HEK293 (cell line): ENCODE results near the gene GPX4.

ENCODE experiments used
- EGR2 ChIP-seq: fragments of 450-650 bp; formaldehyde crosslinking; IDR thresholded peaks from 2 replicates; pipeline ENCODE4 v1.5.1; 2016; ENCODE audit warnings: low read depth, missing biosample characterization, missing genetic modification characterization
- GLI2 ChIP-seq: fragments of 450-650 bp; formaldehyde crosslinking; IDR thresholded peaks from 2 replicates; pipeline ENCODE4; 2017; ENCODE audit warnings: missing biosample characterization, missing genetic modification characterization, low read depth, borderline replicate concordance
- MEIS1 ChIP-seq: sonication (generic); formaldehyde crosslinking; IDR thresholded peaks from 2 replicates; pipeline ENCODE4 v1.8.1; 2022; ENCODE audit warnings: missing genetic modification reagents, mild to moderate bottlenecking, borderline replicate concordance
- TSHZ1 ChIP-seq: fragments of 450-650 bp; formaldehyde crosslinking; IDR thresholded peaks from 2 replicates; pipeline ENCODE4 v1.5.1; 2016; ENCODE audit warnings: missing biosample characterization, missing genetic modification characterization, borderline replicate concordance
- YY2 ChIP-seq: fragments of 450-650 bp; formaldehyde crosslinking; IDR thresholded peaks from 2 replicates; pipeline ENCODE4 v1.5.1; 2016; ENCODE audit warnings: missing biosample characterization, missing genetic modification characterization
- ZFHX2 ChIP-seq: fragments of 450-650 bp; formaldehyde crosslinking; conservative IDR thresholded peaks from 2 replicates; pipeline ENCODE4 v1.5.1; 2016; ENCODE audit warnings: missing biosample characterization, missing genetic modification characterization
- ZNF157 ChIP-seq: fragments of 450-650 bp; formaldehyde crosslinking; IDR thresholded peaks from 2 replicates; pipeline ENCODE4 v1.5.1; 2016; ENCODE audit warnings: missing biosample characterization, missing genetic modification characterization
- ZNF221 ChIP-seq: fragments of 450-650 bp; formaldehyde crosslinking; IDR thresholded peaks from 2 replicates; pipeline ENCODE4 v1.5.1; 2017; ENCODE audit warnings: missing biosample characterization, missing genetic modification characterization, borderline replicate concordance
- ZNF366 ChIP-seq: fragments of 450-650 bp; formaldehyde crosslinking; conservative IDR thresholded peaks from 2 replicates; pipeline ENCODE4 v1.5.1; 2016; ENCODE audit warnings: missing biosample characterization, missing genetic modification characterization
- ZNF501 ChIP-seq: fragments of 450-650 bp; formaldehyde crosslinking; IDR thresholded peaks from 2 replicates; pipeline ENCODE4 v1.5.1; 2016; ENCODE audit warnings: missing biosample characterization, missing genetic modification characterization
- ZNF621 ChIP-seq: fragments of 450-650 bp; formaldehyde crosslinking; IDR thresholded peaks from 2 replicates; pipeline ENCODE4 v1.5.1; 2017; ENCODE audit warnings: missing biosample characterization, missing genetic modification characterization
- ZNF639 ChIP-seq: fragments of 450-650 bp; formaldehyde crosslinking; IDR thresholded peaks from 2 replicates; pipeline ENCODE4 v1.5.1; 2016; ENCODE audit warnings: missing biosample characterization, missing genetic modification characterization
- ZNF670 ChIP-seq: fragments of 450-650 bp; formaldehyde crosslinking; IDR thresholded peaks from 2 replicates; pipeline ENCODE4 v1.5.1; 2016; ENCODE audit warnings: missing biosample characterization, missing genetic modification characterization, low read depth
- ZNF776 ChIP-seq: fragments of 450-650 bp; formaldehyde crosslinking; IDR thresholded peaks from 2 replicates; pipeline ENCODE4 v1.5.0; 2017; ENCODE audit warnings: missing biosample characterization, missing genetic modification characterization, borderline replicate concordance
- TF ChIP-seq, protein P1 (sequence below): fragments of 450-650 bp; formaldehyde crosslinking; IDR thresholded peaks from 2 replicates; pipeline ENCODE4 v1.5.1; 2016; ENCODE audit warnings: missing biosample characterization, missing genetic modification characterization
- TF ChIP-seq, protein P2 (sequence below): fragments of 450-650 bp; formaldehyde crosslinking; IDR thresholded peaks from 2 replicates; pipeline ENCODE4 v1.5.1; 2016; ENCODE audit warnings: missing biosample characterization, missing genetic modification characterization
- TF ChIP-seq, protein P3 (sequence below): fragments of 450-650 bp; formaldehyde crosslinking; IDR thresholded peaks from 2 replicates; pipeline ENCODE4 v1.5.1; 2017; ENCODE audit warnings: missing biosample characterization, missing genetic modification characterization
- TF ChIP-seq, protein P4 (sequence below): fragments of 450-650 bp; formaldehyde crosslinking; IDR thresholded peaks from 2 replicates; pipeline ENCODE4 v1.5.1; 2016; ENCODE audit warnings: missing biosample characterization, missing genetic modification characterization
- TF ChIP-seq, protein P5 (sequence below): fragments of 450-650 bp; formaldehyde crosslinking; conservative IDR thresholded peaks from 2 replicates; pipeline ENCODE4 v1.5.1; 2016; ENCODE audit warnings: low read depth, missing biosample characterization, missing genetic modification characterization

Gene GPX4

DNA sequence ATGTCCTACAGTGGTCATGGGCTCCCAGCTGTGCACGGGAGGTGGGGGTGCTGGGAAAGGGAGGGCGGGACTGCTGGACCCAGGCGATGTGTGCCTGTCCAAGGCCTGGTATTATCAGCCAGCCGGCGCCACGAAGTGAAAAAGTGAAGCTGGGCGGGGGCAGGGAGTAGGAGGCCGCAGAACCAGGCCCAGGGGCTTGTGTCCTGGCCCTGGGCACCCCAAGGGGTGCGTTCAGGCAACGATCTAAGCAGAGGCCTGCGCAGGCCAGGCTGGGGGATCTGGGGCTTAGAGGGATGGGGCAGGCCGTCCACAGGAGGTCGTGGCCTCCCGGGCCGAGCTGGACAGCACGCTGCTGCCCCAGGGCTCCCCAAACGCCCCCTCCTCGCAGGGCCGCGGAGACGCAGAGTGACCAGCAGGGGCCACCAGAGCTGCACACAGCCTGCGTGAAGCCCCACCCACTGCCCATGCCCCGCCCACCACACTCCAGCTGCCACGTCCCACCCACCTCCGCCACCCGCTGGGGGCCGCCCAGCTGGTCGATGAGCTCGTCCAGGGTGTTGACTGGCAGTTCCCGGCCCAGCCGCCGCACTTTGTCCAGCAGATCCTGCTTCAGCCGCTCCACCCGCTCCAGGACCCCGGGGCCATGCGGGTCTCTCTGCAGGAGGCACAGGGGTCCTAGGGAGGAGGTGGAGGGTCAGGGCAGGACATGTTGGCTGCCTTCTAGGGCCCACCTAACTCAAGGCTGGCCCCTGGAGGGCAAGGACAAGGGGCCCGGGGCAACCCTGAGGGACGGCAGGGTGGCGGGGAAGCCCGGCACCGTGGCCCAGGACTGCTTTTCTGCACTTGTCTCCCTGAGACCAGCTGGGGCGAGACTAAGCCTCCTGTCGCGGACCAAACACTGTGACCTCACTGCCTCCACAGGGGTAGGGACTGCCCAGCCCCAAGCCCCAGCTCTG lies 9.5 kb downstream of the GPX4 start (continued):
- TF ChIP-seq, protein P1, sequence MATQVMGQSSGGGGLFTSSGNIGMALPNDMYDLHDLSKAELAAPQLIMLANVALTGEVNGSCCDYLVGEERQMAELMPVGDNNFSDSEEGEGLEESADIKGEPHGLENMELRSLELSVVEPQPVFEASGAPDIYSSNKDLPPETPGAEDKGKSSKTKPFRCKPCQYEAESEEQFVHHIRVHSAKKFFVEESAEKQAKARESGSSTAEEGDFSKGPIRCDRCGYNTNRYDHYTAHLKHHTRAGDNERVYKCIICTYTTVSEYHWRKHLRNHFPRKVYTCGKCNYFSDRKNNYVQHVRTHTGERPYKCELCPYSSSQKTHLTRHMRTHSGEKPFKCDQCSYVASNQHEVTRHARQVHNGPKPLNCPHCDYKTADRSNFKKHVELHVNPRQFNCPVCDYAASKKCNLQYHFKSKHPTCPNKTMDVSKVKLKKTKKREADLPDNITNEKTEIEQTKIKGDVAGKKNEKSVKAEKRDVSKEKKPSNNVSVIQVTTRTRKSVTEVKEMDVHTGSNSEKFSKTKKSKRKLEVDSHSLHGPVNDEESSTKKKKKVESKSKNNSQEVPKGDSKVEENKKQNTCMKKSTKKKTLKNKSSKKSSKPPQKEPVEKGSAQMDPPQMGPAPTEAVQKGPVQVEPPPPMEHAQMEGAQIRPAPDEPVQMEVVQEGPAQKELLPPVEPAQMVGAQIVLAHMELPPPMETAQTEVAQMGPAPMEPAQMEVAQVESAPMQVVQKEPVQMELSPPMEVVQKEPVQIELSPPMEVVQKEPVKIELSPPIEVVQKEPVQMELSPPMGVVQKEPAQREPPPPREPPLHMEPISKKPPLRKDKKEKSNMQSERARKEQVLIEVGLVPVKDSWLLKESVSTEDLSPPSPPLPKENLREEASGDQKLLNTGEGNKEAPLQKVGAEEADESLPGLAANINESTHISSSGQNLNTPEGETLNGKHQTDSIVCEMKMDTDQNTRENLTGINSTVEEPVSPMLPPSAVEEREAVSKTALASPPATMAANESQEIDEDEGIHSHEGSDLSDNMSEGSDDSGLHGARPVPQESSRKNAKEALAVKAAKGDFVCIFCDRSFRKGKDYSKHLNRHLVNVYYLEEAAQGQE (tag by site-specific recombination), result peak; percentile 81; the same call in 1 of the 2 replicates
- TF ChIP-seq, protein P2, sequence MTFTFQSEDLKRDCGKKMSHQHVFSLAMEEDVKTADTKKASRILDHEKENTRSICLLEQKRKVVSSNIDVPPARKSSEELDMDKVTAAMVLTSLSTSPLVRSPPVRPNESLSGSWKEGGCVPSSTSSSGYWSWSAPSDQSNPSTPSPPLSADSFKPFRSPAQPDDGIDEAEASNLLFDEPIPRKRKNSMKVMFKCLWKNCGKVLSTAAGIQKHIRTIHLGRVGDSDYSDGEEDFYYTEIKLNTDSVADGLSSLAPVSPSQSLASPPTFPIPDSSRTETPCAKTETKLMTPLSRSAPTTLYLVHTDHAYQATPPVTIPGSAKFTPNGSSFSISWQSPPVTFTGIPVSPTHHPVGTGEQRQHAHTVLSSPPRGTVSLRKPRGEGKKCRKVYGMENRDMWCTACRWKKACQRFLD (tag by site-specific recombination), result no peak
- TF ChIP-seq ZNF776 (tag by site-specific recombination) (no peak), ZNF639 (peak; percentile 49; the same call in 1 of the 2 replicates), ZNF621 (tag by site-specific recombination) (no peak), ZNF366 (no peak), ZNF221 (tag by site-specific recombination) (no peak), YY2 (tag by site-specific recombination) (no peak), EGR2 (tag by site-specific recombination) (peak; percentile 93), TSHZ1 (tag by site-specific recombination) (peak; percentile 42; the same call in 1 of the 2 replicates), MEIS1 (CRISPR knock-in tag) (no peak), ZNF670 (tag by site-specific recombination) (no peak), GLI2 (tag by site-specific recombination) (no peak), ZNF157 (tag by site-specific recombination) (no peak), ZNF501 (tag by site-specific recombination) (no peak), ZFHX2 (tag by site-specific recombination) (peak; percentile 95)
- TF ChIP-seq, protein P3, sequence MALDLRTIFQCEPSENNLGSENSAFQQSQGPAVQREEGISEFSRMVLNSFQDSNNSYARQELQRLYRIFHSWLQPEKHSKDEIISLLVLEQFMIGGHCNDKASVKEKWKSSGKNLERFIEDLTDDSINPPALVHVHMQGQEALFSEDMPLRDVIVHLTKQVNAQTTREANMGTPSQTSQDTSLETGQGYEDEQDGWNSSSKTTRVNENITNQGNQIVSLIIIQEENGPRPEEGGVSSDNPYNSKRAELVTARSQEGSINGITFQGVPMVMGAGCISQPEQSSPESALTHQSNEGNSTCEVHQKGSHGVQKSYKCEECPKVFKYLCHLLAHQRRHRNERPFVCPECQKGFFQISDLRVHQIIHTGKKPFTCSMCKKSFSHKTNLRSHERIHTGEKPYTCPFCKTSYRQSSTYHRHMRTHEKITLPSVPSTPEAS (tag by site-specific recombination), result no peak
- TF ChIP-seq, protein P4, sequence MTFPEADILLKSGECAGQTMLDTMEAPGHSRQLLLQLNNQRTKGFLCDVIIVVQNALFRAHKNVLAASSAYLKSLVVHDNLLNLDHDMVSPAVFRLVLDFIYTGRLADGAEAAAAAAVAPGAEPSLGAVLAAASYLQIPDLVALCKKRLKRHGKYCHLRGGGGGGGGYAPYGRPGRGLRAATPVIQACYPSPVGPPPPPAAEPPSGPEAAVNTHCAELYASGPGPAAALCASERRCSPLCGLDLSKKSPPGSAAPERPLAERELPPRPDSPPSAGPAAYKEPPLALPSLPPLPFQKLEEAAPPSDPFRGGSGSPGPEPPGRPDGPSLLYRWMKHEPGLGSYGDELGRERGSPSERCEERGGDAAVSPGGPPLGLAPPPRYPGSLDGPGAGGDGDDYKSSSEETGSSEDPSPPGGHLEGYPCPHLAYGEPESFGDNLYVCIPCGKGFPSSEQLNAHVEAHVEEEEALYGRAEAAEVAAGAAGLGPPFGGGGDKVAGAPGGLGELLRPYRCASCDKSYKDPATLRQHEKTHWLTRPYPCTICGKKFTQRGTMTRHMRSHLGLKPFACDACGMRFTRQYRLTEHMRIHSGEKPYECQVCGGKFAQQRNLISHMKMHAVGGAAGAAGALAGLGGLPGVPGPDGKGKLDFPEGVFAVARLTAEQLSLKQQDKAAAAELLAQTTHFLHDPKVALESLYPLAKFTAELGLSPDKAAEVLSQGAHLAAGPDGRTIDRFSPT (tag by site-specific recombination), result peak; percentile 38; the same call in 1 of the 2 replicates
- TF ChIP-seq, protein P5, sequence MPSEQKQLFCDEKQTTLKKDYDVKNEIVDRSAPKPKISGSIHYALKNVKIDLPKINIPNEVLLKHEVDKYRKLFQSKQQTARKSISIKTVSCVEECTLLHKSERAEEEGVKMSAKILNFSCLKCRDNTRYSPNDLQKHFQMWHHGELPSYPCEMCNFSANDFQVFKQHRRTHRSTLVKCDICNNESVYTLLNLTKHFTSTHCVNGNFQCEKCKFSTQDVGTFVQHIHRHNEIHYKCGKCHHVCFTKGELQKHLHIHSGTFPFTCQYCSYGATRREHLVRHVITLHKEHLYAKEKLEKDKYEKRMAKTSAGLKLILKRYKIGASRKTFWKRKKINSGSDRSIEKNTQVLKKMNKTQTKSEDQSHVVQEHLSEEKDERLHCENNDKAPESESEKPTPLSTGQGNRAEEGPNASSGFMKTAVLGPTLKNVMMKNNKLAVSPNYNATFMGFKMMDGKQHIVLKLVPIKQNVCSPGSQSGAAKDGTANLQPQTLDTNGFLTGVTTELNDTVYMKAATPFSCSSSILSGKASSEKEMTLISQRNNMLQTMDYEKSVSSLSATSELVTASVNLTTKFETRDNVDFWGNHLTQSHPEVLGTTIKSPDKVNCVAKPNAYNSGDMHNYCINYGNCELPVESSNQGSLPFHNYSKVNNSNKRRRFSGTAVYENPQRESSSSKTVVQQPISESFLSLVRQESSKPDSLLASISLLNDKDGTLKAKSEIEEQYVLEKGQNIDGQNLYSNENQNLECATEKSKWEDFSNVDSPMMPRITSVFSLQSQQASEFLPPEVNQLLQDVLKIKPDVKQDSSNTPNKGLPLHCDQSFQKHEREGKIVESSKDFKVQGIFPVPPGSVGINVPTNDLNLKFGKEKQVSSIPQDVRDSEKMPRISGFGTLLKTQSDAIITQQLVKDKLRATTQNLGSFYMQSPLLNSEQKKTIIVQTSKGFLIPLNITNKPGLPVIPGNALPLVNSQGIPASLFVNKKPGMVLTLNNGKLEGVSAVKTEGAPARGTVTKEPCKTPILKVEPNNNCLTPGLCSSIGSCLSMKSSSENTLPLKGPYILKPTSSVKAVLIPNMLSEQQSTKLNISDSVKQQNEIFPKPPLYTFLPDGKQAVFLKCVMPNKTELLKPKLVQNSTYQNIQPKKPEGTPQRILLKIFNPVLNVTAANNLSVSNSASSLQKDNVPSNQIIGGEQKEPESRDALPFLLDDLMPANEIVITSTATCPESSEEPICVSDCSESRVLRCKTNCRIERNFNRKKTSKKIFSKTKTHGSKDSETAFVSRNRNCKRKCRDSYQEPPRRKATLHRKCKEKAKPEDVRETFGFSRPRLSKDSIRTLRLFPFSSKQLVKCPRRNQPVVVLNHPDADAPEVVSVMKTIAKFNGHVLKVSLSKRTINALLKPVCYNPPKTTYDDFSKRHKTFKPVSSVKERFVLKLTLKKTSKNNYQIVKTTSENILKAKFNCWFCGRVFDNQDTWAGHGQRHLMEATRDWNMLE (tag by site-specific recombination), result no peak
